HuH-7.5 (cell line): ENCODE measurements around the gene PIGA.

ENCODE experiments used
- DNase-seq: peaks from one replicate; pipeline ENCODE4 v3.0.0; 2011; ENCODE audit warnings: low spot score

The PIGA gene

GRCh38 chrX:15335135-15336022, at the start of gene PIGA:
Gene PIGA (minus strand): TSS chrX:15335523. CDS start chrX:15331930, 3,593 bp downstream.
- peak; percentile 64 for DNase-seq

GRCh38 chrX:15384304-15384703, 49.0 kb upstream of the PIGA start, which contains the start of gene VEGFD:
Gene VEGFD (minus strand): TSS chrX:15384413. CDS start chrX:15383946, 467 bp downstream.
- no peak for DNase-seq

- no peak for DNase-seq
Observed at GRCh38 chrX:15382813-15383212, 47.5 kb upstream of the PIGA start.

- no peak for DNase-seq
Observed at GRCh38 chrX:15376956-15377355, 41.6 kb upstream of the PIGA start.

GRCh38 chrX:15373976-15374375, 38.7 kb upstream of the PIGA start:
- DNase-seq = no peak

- DNase-seq = no peak
Observed at GRCh38 chrX:15366506-15367352, 31.4 kb upstream of the PIGA start.

- DNase-seq = no peak
Observed at GRCh38 chrX:15359701-15360100, 24.4 kb upstream of the PIGA start.

GRCh38 chrX:15358533-15358932, 23.2 kb upstream of the PIGA start:
- DNase-seq = no peak

- no peak for DNase-seq
Observed at GRCh38 chrX:15356444-15356843, 21.1 kb upstream of the PIGA start.

- DNase-seq = no peak
Observed at GRCh38 chrX:15350329-15350996, 15.1 kb upstream of the PIGA start.

- no peak for DNase-seq
Observed at GRCh38 chrX:15349046-15349445, 13.7 kb upstream of the PIGA start.

GRCh38 chrX:15345976-15346375, 10.7 kb upstream of the PIGA start:
- DNase-seq = no peak

GRCh38 chrX:15344106-15344505, 8.8 kb upstream of the PIGA start:
- no peak for DNase-seq

GRCh38 chrX:15343075-15343476, 7.8 kb upstream of the PIGA start:
- DNase-seq = no peak

GRCh38 chrX:15340867-15341266, 5.5 kb upstream of the PIGA start:
- DNase-seq = no peak

- no peak for DNase-seq
Observed at GRCh38 chrX:15336023-15336413, 695 bp upstream of the PIGA start.

- no peak for DNase-seq
Observed at GRCh38 chrX:15334561-15334960, 762 bp downstream of the PIGA start.

GRCh38 chrX:15328821-15329220, 6.5 kb downstream of the PIGA start:
- no peak for DNase-seq

GRCh38 chrX:15328131-15328530, 7.2 kb downstream of the PIGA start:
- no peak for DNase-seq

GRCh38 chrX:15322472-15322871, 12.9 kb downstream of the PIGA start:
- DNase-seq = no peak

GRCh38 chrX:15322072-15322471, 13.3 kb downstream of the PIGA start:
- no peak for DNase-seq

- DNase-seq = no peak
Observed at GRCh38 chrX:15321447-15321846, 13.9 kb downstream of the PIGA start.
